GM19372 (cell line): ENCODE measurements around the gene ACER3.
"Not testable (repeated sequence)": the region's sequence is repeated elsewhere in the genome, so short reads cannot be mapped to it uniquely, and the experiment has no call there.

Experiments
- ATAC-seq: cut with Tn5 transposase; IDR thresholded peaks from one replicate; pipeline ENCODE4 v1.9.1; 2021; ENCODE audit warnings: mild to moderate bottlenecking, low read depth, moderate library complexity; ENCODE audit not compliant: unreplicated experiment

The ACER3 gene

DNA sequence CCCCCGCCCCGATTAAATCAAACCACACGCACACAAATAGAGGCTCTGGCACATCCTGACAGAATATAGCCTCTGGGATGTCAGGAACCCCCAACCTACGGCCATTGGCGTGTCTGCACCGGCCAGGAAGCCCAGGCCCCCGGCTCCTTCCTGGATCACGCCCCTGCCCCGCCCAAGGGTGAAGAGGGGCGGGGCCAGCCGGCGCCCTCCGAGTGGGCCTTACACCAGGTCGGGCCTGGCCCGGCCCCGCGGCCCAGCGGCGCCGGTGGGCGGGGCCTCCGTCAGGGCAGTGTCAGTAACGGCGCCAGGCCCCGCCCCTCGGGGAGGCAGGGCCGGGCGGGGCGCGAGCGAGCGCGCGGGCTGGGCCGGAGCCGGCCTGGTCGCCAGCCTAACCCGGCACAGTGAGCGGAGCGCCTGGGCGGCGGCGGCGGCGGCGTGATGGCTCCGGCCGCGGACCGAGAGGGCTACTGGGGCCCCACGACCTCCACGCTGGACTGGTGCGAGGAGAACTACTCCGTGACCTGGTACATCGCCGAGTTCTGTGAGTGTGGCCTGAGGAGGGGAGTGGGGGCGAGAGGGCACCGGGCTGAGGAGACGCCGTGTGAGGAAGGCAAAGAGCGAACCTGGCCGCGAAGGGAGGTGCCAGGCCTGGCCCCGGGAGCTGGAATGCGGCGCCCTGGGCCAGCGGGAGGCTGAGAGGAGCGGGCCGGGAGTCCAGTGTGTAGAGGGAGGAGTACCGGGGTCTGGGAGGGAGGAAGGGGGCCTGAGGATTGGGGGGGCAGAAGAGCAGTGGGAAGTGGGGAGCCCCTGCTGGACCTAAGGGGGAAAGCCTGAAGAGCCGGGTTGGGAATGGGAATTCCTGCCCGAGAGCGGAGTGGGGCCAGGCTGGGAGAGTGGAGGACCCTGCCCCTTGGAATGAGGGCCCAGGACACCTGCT is at the start of gene ACER3:
ACER3 (plus strand) TSS at position 380 of the 937 bp plus-strand sequence; CDS start at position 439, 59 bp downstream.
- peak; percentile 98 for ATAC-seq

DNA sequence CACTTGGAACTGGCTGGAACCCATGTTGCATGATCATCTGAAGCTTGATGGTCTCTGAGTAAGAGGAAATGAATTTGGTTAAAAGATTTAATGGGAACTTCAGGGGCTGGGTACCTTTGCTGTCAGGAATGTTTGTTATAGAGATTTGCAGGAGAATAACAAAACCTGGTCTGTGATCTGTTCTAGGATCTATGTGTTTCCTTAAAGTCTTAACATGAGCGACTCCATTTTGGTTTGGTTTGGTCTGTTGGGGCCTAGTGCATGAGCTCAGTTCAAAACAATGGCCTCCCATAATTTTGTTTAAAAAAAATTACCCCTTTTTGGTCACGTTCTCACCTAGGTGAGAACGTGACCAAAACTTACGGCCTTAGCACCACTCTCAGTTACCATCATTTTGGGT is 49.5 kb upstream of the ACER3 start:
- ATAC-seq = no peak

DNA sequence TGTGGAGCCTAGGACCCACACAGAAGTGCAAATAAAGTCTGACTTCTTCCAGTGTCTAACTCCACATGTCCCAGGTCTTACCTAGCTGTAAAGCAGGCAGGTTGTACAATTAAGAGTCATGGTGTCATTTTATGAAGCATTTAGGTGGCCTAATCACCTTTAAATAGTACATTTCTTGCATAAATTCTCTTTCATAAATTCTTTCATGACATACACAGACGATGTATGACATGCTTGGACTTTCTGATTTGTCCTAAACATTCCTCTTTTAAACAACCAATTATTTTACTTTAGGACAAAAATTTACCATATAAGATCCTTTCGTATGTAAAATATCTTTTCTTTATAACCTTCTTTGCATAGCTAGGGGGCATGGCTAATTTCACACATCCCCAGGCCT is 46.3 kb upstream of the ACER3 start:
- no peak for ATAC-seq

DNA sequence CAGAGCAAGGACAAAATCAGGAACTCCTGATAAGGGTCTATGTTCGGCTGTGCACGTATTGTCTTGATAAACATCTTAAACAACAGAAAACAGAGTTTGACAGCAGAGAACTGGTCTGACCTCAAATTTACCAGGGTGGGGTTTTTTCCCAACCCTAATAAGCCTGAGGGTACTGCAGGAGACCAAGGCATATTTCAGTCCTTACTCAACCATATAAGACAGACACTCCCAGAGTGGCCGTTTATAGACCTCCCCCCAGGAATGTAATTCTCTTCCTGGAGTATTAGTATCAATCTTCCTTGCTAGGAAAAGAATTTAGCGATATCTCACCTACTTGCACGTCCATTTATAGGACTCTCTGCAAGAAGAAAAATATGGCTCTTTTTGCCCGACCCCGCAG is 45.0 kb upstream of the ACER3 start:
- not testable (repeated sequence) for ATAC-seq

DNA sequence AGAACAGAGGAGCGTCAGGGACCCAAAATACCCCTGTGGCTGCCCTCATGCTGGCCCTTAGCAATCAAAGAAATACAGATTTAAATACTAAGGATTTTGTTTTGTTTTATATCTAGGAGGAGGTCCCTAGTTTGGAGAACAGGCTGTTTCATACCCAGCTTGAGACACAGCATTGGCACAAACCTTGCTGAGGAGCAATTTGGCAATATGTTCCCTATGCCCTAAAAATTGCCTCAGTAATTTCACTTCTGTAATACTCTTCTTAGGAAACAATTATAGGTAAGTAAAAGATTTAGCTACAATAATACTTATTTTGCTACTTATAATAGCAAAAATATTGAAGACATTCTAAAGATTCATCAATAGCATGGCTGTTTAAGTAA is 40.5 kb upstream of the ACER3 start:
- ATAC-seq = no peak

DNA sequence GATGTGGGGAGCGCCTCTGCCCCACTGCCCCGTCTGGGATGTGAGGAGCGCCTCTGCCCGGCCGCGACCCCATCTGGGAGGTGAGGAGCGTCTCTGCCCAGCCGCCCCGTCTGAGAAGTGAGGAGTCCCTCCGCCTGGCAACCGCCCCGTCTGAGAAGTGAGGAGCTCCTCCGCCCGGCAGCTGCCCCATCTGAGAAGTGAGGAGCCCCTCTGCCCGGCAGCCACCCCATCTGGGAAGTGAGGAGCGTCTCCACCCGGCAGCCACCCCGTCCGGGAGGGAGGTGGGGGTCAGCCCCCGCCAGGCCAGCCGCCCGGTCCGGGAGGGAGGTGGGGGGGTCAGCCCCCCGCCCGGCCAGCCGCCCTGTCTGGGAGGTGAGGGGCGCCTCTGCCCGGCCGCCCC is 39.3 kb upstream of the ACER3 start:
- not testable (repeated sequence) for ATAC-seq

DNA sequence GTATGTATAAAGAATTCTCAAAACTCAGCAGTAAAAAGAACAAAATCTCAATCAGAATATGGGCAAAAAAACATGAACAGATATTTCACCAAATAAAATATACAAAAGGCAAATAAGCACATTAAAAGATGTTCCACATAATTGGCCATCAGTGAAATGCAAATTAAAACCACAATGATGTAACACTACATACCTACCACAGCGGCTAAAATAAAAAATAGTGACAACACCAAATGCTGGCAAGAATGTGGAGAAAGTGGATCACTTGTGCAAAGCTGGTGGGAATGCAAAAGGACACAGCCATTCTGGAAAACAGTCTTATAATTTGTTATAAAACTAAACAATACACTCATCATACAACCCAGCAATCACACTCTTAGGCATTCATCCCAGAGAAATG is 38.3 kb upstream of the ACER3 start:
- ATAC-seq = no peak

DNA sequence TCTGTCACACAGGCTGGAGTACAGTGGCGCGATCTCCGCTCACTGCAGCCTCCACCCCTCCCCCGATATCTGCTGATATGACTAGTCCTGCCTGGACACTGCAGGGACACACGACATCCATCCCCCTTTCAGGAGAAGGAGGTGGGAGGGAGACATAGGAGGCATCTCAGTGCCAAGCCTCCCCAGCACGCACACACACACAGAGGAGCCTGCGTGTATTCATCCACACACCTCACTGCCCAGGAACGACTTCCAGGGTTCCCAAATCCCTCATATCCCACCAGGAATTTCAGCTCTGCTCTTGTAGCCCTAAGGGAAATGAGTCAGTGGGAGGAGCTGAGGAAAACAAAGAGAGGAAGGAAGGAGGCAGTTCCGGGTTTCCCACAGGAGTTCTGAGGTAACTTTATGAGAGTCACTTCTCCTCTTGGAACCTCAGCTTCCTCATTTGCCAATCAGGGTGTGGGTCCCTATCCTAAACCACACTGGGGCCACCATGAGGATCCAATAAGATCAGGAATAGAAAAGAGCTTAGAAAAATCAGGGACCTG is 37.2 kb upstream of the ACER3 start:
- ATAC-seq = no peak

DNA sequence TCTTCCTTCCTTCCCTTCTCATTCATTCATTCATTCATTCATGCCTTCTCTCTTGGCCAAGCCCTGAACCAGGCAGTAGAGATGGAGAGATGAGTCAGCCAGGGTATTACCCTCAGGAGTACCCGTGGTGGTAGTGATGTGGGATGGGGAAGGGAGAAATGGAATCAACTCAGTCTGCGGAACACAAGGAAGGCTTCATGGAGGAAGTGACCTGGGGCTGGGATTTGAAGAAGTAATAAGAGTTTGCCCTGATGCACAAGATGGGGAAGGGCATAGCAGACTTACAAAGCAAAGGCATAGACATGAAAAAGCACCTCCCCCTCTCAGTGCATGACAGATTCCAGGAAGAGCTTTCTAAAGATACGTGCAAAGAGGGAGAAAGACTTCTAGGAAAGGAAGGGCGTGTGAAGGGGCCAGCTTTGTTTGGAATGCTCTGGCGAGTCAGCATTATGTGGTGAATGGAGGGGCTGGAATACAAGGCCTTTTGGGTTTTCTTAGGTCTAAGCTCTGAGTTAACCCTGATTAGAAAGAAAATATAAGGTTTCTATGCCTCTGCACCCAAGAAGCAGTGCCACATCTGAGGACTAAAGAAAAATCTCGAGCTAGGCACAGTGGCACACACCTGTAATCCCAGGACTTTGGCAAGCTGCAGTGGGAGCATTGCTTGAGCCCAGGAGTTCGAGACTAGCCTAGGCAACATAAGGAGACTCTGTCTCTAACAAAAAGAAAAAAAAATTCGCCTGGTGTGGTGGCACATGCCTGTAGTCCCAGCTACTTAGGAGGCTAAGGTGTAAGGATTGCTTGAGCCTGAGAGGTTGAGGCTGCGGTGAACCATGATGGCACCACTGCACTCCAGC is 36.4 kb upstream of the ACER3 start:
- ATAC-seq = no peak

DNA sequence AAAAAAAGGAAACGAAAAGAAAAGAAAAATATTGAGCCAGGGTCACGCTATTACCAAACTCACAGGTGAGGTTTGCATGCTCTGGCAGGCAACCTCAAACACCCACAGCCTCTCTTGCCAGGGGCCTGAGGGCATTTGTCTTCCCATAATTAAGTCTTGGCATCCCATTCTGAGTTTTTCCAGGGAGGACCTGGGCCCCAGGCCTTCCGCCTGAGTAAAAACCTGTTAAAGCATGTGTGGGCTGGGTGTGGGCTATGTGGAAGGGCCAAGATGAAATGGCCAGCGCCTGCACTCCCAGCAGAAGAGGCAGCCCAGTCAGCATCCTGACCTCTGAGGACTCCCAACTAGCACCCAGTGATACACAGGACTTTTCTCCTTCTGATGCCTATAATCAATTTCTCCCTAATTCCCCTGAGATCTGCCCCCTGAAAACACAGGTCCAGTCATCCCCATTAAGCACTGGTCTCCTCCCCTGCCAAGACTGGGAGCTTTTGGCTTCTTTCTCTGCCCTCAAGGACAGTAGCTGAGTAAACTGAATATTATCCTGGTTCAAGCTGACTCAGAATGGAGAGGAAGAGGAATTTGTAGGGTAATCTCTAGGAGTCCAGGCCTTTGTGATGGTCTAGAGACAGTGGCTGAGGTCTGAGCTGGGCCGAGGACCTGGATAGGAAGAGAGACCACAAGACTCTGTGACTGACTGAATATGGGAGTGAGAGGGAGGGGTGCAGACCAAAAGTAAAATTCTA is 35.6 kb upstream of the ACER3 start:
- ATAC-seq = no peak

DNA sequence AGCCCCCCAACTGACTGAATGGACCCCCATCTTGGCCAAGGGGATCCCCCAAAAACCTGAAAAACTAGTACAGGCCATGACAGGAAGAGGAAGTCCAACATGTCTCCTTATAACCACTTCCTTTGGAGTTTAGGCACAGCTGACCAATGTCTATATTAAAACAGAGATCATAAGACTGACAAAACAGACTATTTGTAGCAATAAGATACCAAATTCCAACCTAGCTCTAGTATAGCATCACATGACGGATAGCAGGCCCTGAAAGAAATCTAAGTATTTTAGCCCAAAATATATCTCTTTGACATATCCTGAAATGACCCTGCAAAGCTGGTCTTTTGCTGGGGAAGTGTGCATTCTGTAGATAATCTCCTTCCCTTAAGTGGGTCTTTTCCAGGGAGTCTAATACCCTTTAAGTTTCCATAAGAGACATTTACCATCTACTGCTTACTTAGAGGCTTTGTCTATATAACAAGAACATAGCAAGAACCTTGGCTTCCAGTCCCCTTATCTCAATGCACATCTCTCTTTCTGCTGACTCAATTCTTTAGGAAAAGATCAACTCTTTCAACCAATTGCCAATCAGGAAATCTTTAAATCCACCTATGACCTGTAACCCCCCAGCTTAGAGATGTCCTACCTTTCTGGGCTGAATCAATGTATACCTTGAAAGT is 34.9 kb upstream of the ACER3 start:
- no peak for ATAC-seq

DNA sequence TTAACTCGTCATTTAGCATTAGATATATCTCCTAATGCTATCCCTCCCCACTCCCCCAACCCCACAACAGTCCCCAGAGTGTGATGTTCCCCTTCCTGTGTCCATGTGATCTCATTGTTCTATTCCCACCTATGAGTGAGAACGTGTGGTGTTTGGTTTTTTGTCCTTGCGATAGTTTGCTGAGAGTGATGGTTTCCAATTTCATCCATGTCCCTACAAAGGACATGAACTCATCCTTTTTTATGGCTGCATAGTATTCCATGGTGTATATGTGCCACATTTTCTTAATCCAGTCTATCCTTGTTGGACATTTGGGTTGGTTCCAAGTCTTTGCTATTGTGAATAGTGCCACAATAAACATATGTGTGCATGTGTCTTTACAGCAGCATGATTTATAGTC is 34.2 kb upstream of the ACER3 start:
- not testable (repeated sequence) for ATAC-seq

DNA sequence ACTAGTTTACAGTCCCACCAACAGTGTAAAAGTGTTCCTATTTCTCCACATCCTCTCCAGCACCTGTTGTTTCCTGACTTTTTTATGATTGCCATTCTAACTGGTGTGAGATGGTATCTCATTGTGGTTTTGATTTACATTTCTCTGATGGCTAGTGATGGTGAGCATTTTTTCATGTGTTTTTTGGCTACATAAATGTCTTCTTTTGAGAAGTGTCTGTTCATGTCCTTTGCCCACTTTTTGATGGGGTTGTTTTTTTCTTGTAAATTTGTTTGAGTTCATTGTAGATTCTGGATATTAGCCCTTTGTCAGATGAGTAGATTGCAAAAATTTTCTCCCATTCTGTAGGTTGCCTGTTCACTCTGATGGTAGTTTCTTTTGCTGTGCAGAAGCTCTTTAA is 33.7 kb upstream of the ACER3 start:
- not testable (repeated sequence) for ATAC-seq

DNA sequence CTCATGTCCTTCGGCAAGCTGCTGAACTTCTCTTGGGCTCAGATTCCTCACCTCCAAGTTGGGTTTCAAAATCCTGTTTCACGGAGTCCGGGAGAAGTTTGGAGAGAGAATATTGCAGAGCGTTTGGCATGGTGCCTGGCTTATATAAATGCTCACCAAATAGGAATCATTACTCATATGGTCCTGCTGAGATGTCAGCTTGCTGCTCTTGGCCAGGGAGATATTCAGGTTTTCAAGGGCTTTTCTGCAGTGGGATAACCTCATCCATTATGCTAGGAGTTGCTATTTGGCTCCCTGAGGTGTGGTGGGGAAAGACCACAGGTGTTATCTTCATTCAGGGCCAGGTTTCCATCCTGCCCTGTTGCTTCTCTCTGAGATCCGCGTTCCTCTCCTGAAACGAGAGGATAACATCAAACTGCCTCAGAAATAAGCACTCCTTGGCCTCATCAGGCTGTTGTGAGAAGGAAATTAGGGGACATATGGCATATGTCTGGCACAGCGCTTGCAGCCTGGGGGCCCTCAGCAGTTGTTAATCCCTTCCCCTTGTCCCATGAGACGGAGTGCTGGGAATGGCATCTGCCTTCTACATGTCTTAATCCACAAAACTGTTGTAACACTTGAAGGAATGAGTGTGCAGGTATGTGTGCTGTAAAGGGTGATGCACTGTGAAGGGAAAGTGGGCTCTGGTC is 29.9 kb upstream of the ACER3 start:
- ATAC-seq = no peak

DNA sequence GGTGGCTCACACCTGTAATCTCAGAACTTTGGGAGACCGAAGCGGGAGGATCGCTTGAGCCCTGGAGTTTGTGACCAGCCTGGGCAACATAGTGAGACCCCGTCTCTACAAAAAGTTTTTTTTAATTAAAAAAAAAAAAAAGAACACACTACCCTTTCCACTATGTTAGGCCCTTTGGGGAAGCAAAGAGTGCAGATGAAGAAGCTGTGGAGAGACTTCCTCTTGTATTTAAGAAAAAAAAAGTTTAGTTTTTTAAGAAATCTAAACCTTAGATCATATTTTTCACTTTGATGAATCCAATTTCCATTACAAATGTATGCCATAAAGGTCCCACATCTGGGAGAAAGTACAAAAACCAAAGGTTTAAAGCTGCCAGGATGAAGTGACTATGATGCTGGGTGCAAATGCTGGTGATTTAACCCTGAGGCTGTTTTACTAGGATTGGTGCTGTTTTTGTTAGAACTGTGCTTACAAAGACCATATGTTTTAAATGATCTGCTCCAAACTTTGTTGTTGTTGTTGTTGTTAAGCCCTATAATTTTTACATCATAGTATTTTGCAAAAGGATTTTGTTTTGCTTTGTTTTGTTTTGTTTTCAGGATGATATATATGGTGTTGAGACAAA is 28.9 kb upstream of the ACER3 start:
- ATAC-seq = no peak

DNA sequence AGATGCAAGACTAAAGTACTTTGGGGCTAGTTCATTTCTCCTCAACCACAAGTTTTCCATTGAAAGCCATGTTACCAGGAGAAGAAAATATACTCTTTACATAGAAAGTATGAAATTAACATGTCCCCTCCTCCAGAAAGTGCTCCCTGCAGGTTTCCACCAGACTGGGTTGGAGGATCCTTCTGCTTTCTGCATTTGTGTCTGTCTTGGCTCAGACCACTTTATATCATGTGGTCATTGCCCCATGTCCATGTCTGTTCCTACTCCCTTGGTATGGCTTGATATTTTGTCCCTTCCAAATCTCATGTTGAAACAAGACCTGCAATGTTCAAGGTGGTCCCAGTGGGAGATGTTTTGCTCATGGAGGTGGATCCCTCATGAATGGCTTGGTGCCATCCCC is 28.4 kb upstream of the ACER3 start:
- no peak for ATAC-seq

DNA sequence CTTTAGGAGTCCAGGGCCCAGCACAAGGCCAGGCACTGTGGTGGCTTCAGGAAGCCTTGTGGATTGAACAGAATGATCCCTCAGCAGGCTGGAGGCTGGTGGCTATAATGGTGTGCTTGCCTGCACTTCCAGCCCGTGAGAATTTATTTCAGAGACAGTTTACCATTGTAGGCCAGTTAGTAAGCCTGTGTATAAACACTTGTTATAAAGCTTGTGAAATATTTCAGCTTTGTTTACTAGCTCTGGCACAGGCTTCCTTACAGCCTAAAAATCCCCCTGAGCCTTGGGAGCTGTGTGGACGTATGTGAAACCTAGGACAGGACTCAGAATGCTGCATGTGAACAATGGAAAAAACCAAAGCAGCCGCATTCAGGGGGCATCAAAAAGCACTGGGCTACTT is 26.6 kb upstream of the ACER3 start:
- no peak for ATAC-seq

DNA sequence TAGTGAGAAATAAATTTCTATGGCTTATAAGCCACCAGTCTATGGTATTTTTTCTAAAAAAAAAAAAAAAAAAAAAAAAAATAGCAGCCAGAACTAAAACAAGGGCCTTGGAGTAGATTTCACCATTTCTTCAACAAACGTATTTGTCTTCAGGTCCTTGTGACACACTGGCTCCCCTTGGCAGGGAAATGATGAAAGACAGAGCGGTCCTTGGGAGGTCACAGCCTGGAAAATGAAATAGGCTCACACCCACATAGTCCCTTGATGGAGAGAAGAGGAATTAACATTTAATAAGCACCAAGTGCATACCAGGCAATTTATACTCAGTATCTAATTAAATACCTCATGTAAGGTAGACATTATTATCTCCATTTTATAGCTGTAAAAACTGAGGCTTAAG is 25.7 kb upstream of the ACER3 start:
- ATAC-seq = no peak
